ENCODE data around the gene KDM7A. TPM values are rescaled to one million over a fixed set of nuclear protein-coding genes. Genes with fewer than 3 reads are reported as not detected.
"Not testable (repeated sequence)": the region's sequence is repeated elsewhere in the genome, so short reads cannot be mapped to it uniquely, and the experiment has no call there.

The KDM7A gene
- total RNA-seq, 1 experiment from 2014 or later = 11.7 TPM

DNA sequence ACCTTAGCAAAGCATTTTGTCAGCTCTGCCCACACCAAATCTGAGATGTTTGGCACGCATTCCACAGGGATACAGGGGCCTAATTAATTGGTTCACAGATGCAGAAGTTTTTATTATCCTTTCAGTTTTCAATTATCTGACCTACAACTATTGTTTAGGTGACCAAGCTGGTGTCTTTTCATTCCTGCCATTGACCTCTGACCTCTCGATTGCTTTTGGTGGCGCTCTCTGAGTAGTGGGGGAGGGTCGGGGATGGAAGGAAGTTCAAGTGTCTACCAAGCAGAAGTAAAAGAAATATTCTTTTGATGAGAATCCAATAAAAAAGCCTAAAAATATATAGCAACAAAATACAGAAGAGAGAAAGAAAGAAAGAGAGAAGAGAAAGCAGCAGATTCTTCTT, 28.8 kb upstream of the KDM7A start:
- no peak for TF ChIP-seq EZH2 (IDR thresholded peaks at IDR 0.05; ENCODE audit: borderline replicate concordance, low read depth, low read length, poor library complexity, severe bottlenecking)
- TF ChIP-seq, protein P1, sequence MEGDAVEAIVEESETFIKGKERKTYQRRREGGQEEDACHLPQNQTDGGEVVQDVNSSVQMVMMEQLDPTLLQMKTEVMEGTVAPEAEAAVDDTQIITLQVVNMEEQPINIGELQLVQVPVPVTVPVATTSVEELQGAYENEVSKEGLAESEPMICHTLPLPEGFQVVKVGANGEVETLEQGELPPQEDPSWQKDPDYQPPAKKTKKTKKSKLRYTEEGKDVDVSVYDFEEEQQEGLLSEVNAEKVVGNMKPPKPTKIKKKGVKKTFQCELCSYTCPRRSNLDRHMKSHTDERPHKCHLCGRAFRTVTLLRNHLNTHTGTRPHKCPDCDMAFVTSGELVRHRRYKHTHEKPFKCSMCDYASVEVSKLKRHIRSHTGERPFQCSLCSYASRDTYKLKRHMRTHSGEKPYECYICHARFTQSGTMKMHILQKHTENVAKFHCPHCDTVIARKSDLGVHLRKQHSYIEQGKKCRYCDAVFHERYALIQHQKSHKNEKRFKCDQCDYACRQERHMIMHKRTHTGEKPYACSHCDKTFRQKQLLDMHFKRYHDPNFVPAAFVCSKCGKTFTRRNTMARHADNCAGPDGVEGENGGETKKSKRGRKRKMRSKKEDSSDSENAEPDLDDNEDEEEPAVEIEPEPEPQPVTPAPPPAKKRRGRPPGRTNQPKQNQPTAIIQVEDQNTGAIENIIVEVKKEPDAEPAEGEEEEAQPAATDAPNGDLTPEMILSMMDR (conservative IDR thresholded peaks at IDR 0.05; ENCODE audit: low read depth, low read length) = no peak
- DNase-seq (ENCODE audit: low spot score) = no peak
- BruUV-seq (replicated peaks) = no TSS peak
- no peaks in the 10 kb centered on the region for H3K4me1 ChIP-seq (ENCODE audit: insufficient read depth, low read length, poor library complexity, severe bottlenecking)
- H3K27ac ChIP-seq (ENCODE audit: low read depth, low read length, poor library complexity, severe bottlenecking) = no peak overlapping the region
- no peaks in the 10 kb centered on the region for H3K36me3 ChIP-seq (ENCODE audit: insufficient read depth, low read length, poor library complexity, severe bottlenecking)
- CTCF ChIA-PET = no interaction called here
- POLR2A ChIA-PET (ENCODE audit: low non-redundant PET) = no interaction called here
- no peaks in the 10 kb centered on the region for H3K27me3 ChIP-seq (replicated peaks; ENCODE audit: insufficient read depth, low read depth, low read length, poor library complexity)
- intact Hi-C loops (cut with micrococcal nuclease; ENCODE audit: unreplicated experiment) = no loop called here
- H3K9me3 ChIP-seq (ENCODE audit: low read depth, low read length, poor library complexity, severe bottlenecking) = no peaks in the 10 kb centered on the region
- H3K4me3 ChIP-seq (ENCODE audit: low read depth, low read length, poor library complexity, severe bottlenecking) = no peak overlapping the region

DNA sequence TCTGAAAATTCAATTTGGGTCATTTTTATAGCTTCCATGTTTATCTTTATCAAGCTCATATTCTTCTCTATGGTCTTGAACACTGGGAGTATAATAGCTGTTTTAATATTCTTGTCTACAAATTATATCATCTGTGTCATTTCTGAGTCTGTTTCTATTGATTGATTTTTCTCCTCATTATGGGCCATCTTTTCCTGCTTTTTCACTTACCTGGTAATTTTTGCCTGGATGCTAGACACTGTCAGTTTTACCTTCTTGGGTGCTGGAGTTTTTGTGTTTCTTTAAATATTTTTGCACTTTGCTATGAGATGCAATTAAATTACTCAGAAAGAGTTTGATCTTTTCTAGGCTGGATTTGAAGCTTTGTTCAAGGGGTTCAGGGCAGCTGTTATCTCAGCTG, 26.8 kb upstream of the KDM7A start:
- Histone ChIP-seq H3K27ac (ENCODE audit: low read depth, low read length, poor library complexity, severe bottlenecking) (no peak overlapping the region), H3K4me3 (ENCODE audit: low read depth, low read length, poor library complexity, severe bottlenecking) (no peak overlapping the region), H3K27me3 (replicated peaks; ENCODE audit: insufficient read depth, low read depth, low read length, poor library complexity) (no peaks in the 10 kb centered on the region), H3K36me3 (ENCODE audit: insufficient read depth, low read length, poor library complexity, severe bottlenecking) (no peaks in the 10 kb centered on the region), H3K9me3 (ENCODE audit: low read depth, low read length, poor library complexity, severe bottlenecking) (no peaks in the 10 kb centered on the region), H3K4me1 (ENCODE audit: insufficient read depth, low read length, poor library complexity, severe bottlenecking) (no peaks in the 10 kb centered on the region)
- no TSS peak for BruUV-seq (replicated peaks)
- no peak for DNase-seq (ENCODE audit: low spot score)
- intact Hi-C loops (cut with micrococcal nuclease; ENCODE audit: unreplicated experiment) = no loop called here
- ChIA-PET POLR2A (ENCODE audit: low non-redundant PET) (no interaction called here), CTCF (no interaction called here)
- TF ChIP-seq, protein P1 (conservative IDR thresholded peaks at IDR 0.05; ENCODE audit: low read depth, low read length) = no peak
- TF ChIP-seq EZH2 (IDR thresholded peaks at IDR 0.05; ENCODE audit: borderline replicate concordance, low read depth, low read length, poor library complexity, severe bottlenecking) = no peak

DNA sequence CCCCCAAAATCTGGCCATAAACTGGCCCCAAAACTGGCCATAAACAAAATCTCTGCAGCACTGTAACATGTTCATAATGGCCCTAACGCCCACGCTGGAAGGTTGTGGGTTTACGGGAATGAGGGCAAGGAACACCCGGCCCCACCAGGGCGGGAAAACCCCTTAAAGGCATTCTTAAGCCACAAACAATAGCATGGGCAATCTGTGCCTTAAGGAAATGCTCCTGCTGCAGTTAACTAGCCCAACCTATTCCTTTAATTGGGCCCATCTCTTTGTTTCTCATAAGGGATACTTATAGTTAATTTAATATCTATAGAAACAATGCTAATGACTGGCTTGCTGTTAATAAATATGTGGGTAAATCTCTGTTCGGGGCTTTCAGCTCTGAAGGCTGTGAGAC, 26.2 kb upstream of the KDM7A start:
- H3K27ac ChIP-seq (ENCODE audit: low read depth, low read length, poor library complexity, severe bottlenecking); H3K4me1 ChIP-seq (ENCODE audit: insufficient read depth, low read length, poor library complexity, severe bottlenecking); H3K4me3 ChIP-seq (ENCODE audit: low read depth, low read length, poor library complexity, severe bottlenecking); intact Hi-C loops (cut with micrococcal nuclease; ENCODE audit: unreplicated experiment); POLR2A ChIA-PET (ENCODE audit: low non-redundant PET); H3K9me3 ChIP-seq (ENCODE audit: low read depth, low read length, poor library complexity, severe bottlenecking); H3K27me3 ChIP-seq (replicated peaks; ENCODE audit: insufficient read depth, low read depth, low read length, poor library complexity); DNase-seq (ENCODE audit: low spot score); BruUV-seq (replicated peaks); H3K36me3 ChIP-seq (ENCODE audit: insufficient read depth, low read length, poor library complexity, severe bottlenecking); CTCF ChIA-PET: not testable (repeated sequence)

DNA sequence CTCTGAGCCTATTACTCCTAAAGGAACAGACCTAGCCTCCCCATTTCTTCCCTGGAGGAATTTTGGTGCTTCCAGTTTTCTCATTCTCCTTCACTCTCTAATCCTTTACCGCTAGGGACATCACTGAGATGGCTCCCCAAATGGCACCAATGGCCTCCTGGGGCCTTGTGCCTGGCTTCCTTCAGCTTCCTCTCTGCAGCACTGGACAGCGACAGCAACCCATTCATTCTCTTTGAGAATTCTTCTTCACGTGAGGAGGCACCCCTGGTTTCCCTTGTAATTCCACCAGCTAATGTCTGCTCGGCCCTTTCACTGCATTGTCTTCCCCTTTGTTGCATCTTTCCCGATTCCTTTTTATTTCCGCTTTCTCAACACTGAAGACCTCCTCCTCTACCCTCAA, 24.6 kb upstream of the KDM7A start:
- no peak for TF ChIP-seq EZH2 (IDR thresholded peaks at IDR 0.05; ENCODE audit: borderline replicate concordance, low read depth, low read length, poor library complexity, severe bottlenecking)
- TF ChIP-seq, protein P1 (conservative IDR thresholded peaks at IDR 0.05; ENCODE audit: low read depth, low read length) = no peak
- CTCF ChIA-PET = no interaction called here

More for the DNA sequence above, 24.6 kb upstream of the KDM7A start:
- no peak overlapping the region for H3K27ac ChIP-seq (ENCODE audit: low read depth, low read length, poor library complexity, severe bottlenecking)
- DNase-seq (ENCODE audit: low spot score) = no peak
- H3K9me3 ChIP-seq (ENCODE audit: low read depth, low read length, poor library complexity, severe bottlenecking) = no peaks in the 10 kb centered on the region
- no peaks in the 10 kb centered on the region for H3K27me3 ChIP-seq (replicated peaks; ENCODE audit: insufficient read depth, low read depth, low read length, poor library complexity)
- POLR2A ChIA-PET (ENCODE audit: low non-redundant PET) = no interaction called here
- no TSS peak for BruUV-seq (replicated peaks)
- H3K4me1 ChIP-seq (ENCODE audit: insufficient read depth, low read length, poor library complexity, severe bottlenecking) = no peaks in the 10 kb centered on the region
- intact Hi-C loops (cut with micrococcal nuclease; ENCODE audit: unreplicated experiment) = no loop called here
- no peak overlapping the region for H3K4me3 ChIP-seq (ENCODE audit: low read depth, low read length, poor library complexity, severe bottlenecking)
- no peaks in the 10 kb centered on the region for H3K36me3 ChIP-seq (ENCODE audit: insufficient read depth, low read length, poor library complexity, severe bottlenecking)
